T-helper 2 cell treated with Interferon-gamma antibody and Interleukin-4, amounts not matched to agents 100 ng/mL and 5 ng/mL, for 36 hours (primary cell): ENCODE measurements around the gene TGFBR2. TPM values are rescaled to one million over a fixed set of nuclear protein-coding genes. Genes with fewer than 3 reads are reported as not detected.

Source experiments
- intact Hi-C: fragments of 100-400 bp; cut with micrococcal nuclease; formaldehyde crosslinking; loops from one replicate; pipeline ENCODE4 v1.15.1; 2023
- total RNA-seq: library from RNA; stranded (reverse); gene quantifications from 2 replicates; pipeline ENCODE4 v1.2.3, GENCODE V29; 2022

Gene TGFBR2
- total RNA-seq: 43.6 and 44.2 TPM in 2 replicates

DNA sequence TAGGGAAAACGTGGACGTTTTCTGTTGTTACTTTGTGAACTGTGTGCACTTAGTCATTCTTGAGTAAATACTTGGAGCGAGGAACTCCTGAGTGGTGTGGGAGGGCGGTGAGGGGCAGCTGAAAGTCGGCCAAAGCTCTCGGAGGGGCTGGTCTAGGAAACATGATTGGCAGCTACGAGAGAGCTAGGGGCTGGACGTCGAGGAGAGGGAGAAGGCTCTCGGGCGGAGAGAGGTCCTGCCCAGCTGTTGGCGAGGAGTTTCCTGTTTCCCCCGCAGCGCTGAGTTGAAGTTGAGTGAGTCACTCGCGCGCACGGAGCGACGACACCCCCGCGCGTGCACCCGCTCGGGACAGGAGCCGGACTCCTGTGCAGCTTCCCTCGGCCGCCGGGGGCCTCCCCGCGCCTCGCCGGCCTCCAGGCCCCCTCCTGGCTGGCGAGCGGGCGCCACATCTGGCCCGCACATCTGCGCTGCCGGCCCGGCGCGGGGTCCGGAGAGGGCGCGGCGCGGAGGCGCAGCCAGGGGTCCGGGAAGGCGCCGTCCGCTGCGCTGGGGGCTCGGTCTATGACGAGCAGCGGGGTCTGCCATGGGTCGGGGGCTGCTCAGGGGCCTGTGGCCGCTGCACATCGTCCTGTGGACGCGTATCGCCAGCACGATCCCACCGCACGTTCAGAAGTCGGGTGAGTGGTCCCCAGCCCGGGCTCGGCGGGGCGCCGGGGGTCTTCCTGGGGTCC, at the start of gene TGFBR2:
TGFBR2 (plus strand) TSS at position 301 of the 731 bp plus-strand sequence; CDS start at position 584, 283 bp downstream.
- intact Hi-C loops: loop anchor here (1.0 to 10.0 kb wide), 4 partner anchors 25 to 252 kb away; no protein-coding TSS in a partner anchor

GRCh38 chr3:30557746-30558303, 48.6 kb upstream of the TGFBR2 start:
- intact Hi-C loops: no loop called here

DNA sequence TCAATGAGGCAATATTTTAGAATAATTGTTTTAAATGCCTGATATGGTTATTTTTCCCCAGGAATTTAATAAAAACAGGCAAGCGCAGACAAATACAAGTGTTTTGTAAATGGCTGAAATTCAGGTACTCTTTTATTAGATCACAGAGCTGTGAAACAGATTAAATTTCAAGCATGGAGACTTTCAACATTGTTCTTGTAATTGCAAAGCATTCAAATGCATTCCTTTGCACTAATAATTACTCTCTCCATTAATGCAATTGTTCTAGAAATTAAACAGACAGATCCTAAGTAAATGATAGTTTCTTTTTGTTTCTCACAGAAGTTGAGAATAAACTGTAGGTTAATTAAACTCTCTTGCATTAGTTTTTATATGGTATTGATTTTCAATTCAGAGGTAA, 42.4 kb upstream of the TGFBR2 start:
- intact Hi-C loops: no loop called here

GRCh38 chr3:30567139-30567753, 39.2 kb upstream of the TGFBR2 start:
- intact Hi-C loops: no loop called here

GRCh38 chr3:30576946-30577345, 29.5 kb upstream of the TGFBR2 start:
- intact Hi-C loops: no loop called here

GRCh38 chr3:30577788-30578187, 28.6 kb upstream of the TGFBR2 start:
- intact Hi-C loops: no loop called here

GRCh38 chr3:30578479-30578878, 27.9 kb upstream of the TGFBR2 start:
- intact Hi-C loops: no loop called here

- intact Hi-C loops: no loop called here
Observed at GRCh38 chr3:30578986-30579579, 27.3 kb upstream of the TGFBR2 start.

DNA sequence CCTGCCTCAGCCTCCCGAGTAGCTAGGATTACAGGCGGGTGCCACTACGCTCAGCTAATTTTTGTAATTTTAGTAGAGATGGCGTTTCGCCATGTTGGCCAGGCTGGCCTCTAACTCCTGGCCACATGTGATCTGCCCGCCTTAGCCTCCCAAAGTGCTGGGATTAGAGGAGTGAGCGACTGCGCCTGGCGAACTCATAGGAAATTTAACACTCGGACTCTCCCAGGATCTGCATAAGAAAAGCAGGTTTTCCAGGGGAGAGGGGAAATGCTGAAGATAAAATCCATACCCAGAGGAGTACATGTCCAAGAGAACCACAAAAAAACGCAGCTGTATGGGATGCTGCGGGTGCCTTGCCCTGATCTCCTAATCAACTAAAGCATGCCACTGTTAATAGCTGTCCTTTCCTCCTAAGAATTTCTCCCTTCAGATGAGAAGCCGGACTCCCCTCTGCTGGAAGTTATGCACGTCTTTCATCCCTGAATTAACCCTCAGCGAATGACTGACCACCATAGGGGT, 25.3 kb upstream of the TGFBR2 start:
- intact Hi-C loops: no loop called here

DNA sequence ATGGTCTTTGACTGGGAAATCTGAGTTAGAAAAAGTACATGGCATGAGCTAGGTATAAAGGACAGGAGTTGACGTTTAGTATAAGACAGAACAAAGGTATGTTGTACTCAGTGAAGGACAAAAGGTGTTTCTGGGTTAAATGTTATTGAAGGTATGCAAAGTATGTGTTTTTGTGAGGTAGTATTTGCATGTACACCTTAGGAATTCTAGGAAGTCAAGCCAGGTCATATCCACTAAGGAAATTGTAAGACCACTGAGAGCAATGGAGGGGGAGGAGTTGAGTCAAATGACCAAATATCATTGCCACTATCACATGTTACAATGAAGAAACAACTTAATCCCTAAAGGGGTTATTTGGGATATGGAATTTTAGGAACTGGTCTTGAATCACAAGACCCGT, 24.4 kb upstream of the TGFBR2 start:
- intact Hi-C loops: no loop called here

GRCh38 chr3:30583973-30584372, 22.4 kb upstream of the TGFBR2 start:
- intact Hi-C loops: no loop called here

DNA sequence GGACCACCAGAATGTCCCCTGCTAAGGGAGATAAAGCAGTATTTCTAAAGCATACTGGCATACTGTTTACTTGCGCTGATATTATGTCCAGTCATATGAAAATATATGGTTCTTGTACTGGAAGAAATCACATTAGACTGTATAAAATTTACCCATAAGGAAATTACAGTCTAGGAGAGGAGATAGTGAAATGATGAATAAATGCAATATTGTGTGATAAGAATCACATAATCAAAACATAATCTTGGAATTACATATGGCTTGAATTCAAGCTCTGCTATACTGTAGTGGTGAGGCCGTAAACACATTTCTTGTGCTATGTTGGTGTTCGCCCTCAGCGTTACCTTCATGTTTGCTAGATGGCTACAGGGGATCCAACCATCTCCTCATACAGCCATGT, 20.7 kb upstream of the TGFBR2 start:
- intact Hi-C loops: no loop called here

- intact Hi-C loops: no loop called here
Observed at GRCh38 chr3:30586096-30586805, 20.1 kb upstream of the TGFBR2 start.

DNA sequence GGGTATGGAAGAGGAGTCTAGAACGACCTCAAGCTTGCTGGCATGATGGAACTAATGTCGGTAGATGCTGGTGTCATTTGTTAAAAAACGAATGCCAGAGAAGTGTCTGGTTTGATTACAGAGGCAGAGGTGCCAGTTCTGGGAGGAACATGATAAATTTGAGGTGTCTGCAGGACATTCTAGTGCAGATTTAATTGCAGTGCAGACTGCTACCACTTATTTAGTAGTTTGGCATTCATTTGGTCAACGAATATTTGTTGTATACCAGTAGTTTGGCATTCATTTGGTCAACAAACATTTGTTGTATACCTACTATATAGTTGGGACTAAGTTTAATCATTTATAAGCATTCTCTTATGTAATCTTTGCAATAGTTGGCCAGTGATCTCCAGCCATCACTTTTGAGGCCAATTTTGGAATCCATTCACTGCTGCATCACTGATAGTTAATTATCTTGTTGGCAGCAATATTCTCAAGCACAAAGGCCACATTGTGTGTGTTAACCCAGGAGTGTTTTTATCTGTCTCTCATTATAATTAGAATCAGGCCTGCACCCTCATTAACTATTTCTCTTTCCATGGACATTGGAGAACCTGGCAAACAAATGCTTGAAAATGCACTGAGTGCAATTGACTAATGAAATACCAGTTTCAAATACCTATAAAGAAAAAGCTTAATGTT, 19.5 kb upstream of the TGFBR2 start:
- intact Hi-C loops: no loop called here

- intact Hi-C loops: no loop called here
Observed at GRCh38 chr3:30587904-30588303, 18.5 kb upstream of the TGFBR2 start.

GRCh38 chr3:30596152-30596551, 10.2 kb upstream of the TGFBR2 start:
- intact Hi-C loops: no loop called here

- intact Hi-C loops: no loop called here
Observed at GRCh38 chr3:30597131-30597768, 9.2 kb upstream of the TGFBR2 start.

GRCh38 chr3:30597769-30598134, 8.6 kb upstream of the TGFBR2 start:
- intact Hi-C loops: no loop called here

GRCh38 chr3:30598668-30599545, 7.5 kb upstream of the TGFBR2 start:
- intact Hi-C loops: no loop called here
